Left lung (tissue), 10 donors: Measurements from ENCODE around the gene DPP8. TPM values are rescaled to one million over a fixed set of nuclear protein-coding genes. Genes with fewer than 3 reads are reported as not detected.
A peak's percentile ranks its signal among the peaks of the same experiment; 100 is the strongest.

Source experiments
- ATAC-seq: fragments of 200-7000 bp; cut with Tn5 transposase; one replicate; pipeline ENCODE4 v1.9.1; 2020; ENCODE audit warnings: moderate library complexity
- DNase-seq, 4 donors: peaks; one replicate each; pipeline ENCODE4 v3.0.0-alpha.2; 2013 to 2020
- H3K27ac ChIP-seq, 2 donors: fragments of 200-600 bp; sonication (generic) in 1 of 2; one replicate each; pipeline versions ENCODE4 v1.5.0 to v1.8.0; 2020 to 2021
- H3K27me3 ChIP-seq, 2 donors: fragments of 200-600 bp; sonication (generic) in 1 of 2; one replicate each; pipeline versions ENCODE4 v1.5.0 to v1.8.0; 2020 to 2021
- H3K36me3 ChIP-seq, 2 donors: fragments of 200-600 bp; sonication (generic) in 1 of 2; one replicate each; pipeline versions ENCODE4 v1.5.0 to v1.8.0; 2020 to 2021
- H3K4me1 ChIP-seq, 2 donors: fragments of 200-600 bp; one replicate each; pipeline ENCODE4 v1.8.0; 2021
- H3K4me3 ChIP-seq, 2 donors: fragments of 200-600 bp; sonication (generic) in 1 of 2; one replicate each; pipeline versions ENCODE4 v1.5.0 to v1.8.0; 2020 to 2021; ENCODE audit warnings: mild to moderate bottlenecking in 1 of 2
- H3K9me3 ChIP-seq, 2 donors: fragments of 200-600 bp; sonication (generic) in 1 of 2; one replicate each; pipeline versions ENCODE4 v1.5.0 to v1.8.0; 2020 to 2021
- intact Hi-C, 2 donors: fragments of 100-400 bp; cut with DNase I; formaldehyde crosslinking; loops; one replicate each; pipeline versions ENCODE4 v1.11.2 to v1.14.2; 2022
- polyA plus RNA-seq, 6 donors: library from polyadenylated mRNA; unstranded; fragments of 120-200 nt; gene quantifications; one replicate each; pipeline ENCODE4 v1.2.1, GENCODE V29; 2013; ENCODE audit not compliant: insufficient read length in 6 of 6
- total RNA-seq, 2 donors: library from RNA; stranded (reverse); fragmentation: NEBNext Ultra II Directional; extraction: Animal tissue kit (Norgen Biotek cat#: 25700); gene quantifications; one replicate each; pipeline ENCODE4 v1.2.1, GENCODE V29; 2021
- TF ChIP-seq, protein P1 (sequence below), 2 donors: fragments of 200-600 bp; sonication (generic) in 1 of 2; IDR thresholded peaks; one replicate each; pipeline versions ENCODE4 v1.5.0 to v1.8.0; 2021; ENCODE audit warnings: antibody characterized with exemption in 2 of 2
- donor health status: DM: no; HTN: yes; CAD: no.
- donor health status: DM: no; HTN: no; CAD: no.

Gene DPP8
- total and polyA plus RNA-seq, 8 donors, result 30.1 to 35.0 (median 31.8) TPM

DNA sequence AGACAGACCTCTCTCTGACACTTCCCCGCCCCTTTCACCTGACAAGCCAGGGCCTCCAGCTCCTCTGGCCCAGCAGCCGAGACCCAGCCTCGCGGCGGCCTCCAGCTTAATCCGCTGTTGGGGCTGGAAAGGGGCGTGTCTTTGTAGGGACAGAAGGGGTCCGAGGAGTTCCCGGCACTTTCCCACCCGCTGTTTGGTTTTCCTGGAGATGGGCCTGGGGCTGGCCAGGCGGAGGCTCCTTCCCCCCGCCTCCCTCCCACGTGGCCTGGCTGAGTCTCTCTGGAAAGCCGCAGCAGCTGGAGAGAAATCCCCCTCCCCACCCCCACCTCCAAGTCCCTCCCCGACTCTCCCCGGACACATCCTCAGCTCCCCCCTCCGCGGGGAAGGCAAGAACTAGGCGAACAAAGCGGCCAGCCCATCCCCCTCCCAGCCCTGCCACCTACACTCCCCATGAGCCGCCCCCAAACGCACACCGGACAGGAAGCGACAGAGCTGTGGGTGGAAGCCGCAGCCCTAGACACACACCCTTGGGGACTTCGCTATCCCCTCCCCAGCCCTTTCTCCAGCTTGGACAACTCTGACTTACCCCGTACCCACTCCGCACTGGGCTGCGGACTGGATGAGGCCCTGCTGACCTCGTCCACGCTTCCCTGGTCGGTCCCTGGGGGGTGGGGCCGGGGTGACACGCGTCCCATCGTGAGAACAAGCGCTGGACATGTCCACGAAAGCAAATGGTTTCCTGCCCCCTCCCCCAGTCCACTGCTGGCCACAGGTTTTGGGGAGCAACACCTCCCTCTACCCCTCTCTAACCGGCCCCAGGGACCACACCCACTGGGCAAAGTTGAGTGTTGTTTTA is 95.9 kb downstream of the DPP8 start:
- Histone ChIP-seq H3K27ac (no peak overlapping the region), H3K4me1 (peaks cover 11 to 14% of the 10 kb centered on the region in 2 donors), H3K4me3 (peak overlapping the region; percentile 26 to 32), H3K27me3 (peaks cover 0 to 76% of the 10 kb centered on the region in 2 donors), H3K36me3 (no peaks in the 10 kb centered on the region), H3K9me3 (no peaks in the 10 kb centered on the region)
- TF ChIP-seq, protein P1, sequence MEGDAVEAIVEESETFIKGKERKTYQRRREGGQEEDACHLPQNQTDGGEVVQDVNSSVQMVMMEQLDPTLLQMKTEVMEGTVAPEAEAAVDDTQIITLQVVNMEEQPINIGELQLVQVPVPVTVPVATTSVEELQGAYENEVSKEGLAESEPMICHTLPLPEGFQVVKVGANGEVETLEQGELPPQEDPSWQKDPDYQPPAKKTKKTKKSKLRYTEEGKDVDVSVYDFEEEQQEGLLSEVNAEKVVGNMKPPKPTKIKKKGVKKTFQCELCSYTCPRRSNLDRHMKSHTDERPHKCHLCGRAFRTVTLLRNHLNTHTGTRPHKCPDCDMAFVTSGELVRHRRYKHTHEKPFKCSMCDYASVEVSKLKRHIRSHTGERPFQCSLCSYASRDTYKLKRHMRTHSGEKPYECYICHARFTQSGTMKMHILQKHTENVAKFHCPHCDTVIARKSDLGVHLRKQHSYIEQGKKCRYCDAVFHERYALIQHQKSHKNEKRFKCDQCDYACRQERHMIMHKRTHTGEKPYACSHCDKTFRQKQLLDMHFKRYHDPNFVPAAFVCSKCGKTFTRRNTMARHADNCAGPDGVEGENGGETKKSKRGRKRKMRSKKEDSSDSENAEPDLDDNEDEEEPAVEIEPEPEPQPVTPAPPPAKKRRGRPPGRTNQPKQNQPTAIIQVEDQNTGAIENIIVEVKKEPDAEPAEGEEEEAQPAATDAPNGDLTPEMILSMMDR (IDR thresholded peaks at IDR 0.05), result no peak
- intact Hi-C loops, result no loop called here
- DNase-seq, result peak in 3 of 4 donors; percentile 76 to 95 (median 85)
- peak; percentile 69 for ATAC-seq

- H3K36me3 ChIP-seq, result no peaks in the 10 kb centered on the region
- intact Hi-C loops, result no loop called here
- TF ChIP-seq, protein P1 (IDR thresholded peaks at IDR 0.05), result no peak
- DNase-seq (no peak), ATAC-seq (no peak)
- peaks cover 0 to 81% of the 10 kb centered on the region in 2 donors for H3K27me3 ChIP-seq
- no peak overlapping the region for H3K4me3 ChIP-seq
- no peak overlapping the region for H3K27ac ChIP-seq
- H3K4me1 ChIP-seq, result peaks cover 11 to 14% of the 10 kb centered on the region in 2 donors
- no peaks in the 10 kb centered on the region for H3K9me3 ChIP-seq
Measured at GRCh38 chr15:65420975-65421359, 96.5 kb downstream of the DPP8 start.

DNA sequence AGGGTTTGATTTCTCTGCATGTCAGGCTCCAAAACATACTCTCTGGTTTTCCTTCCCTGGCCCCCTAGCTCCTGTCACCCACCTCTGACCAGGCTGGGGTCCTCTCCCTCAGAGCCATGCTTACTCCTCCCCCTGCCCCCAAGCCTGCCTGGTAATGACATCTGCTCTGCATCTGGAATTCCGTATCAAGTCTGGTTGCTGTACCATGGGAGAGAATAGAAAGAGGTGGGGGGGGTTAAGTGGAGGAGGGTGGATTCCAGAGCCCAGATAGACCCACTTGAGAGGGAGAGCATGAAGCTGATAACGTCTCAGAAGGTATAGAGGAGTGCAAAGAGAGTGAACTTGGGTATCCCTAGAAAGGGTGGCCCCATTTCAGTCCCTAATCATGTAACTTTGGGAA is 98.9 kb downstream of the DPP8 start:
- no peak overlapping the region for H3K27ac ChIP-seq

DNA sequence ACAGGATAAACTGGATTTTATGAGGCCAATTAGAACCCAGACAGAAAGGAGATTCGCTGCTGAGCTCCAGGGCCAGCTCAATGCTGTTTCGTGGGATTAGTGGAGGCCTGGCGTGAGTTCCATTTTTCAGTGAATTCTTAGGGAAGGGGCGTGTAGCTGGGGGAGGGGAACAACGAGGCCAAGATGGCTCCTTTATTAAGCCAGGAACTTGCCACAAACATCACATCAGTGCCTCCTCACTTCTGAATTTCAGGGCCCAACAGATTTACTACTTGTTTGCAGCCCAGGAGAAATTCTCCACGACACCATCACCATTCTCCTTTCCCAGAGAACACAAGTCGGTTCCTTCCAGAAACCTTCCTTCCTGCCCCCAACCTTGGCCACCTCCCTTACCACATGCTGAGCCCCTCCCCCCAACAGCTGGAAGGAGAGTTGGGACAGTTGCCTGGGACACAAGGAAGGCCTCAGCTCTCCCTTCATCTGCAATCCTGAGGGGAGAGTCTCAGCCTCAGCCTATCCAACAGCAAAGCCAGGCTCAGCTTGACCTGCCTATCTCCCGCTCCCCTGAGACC is 100.6 kb downstream of the DPP8 start:
- ATAC-seq (no peak), DNase-seq (peak in 2 of 4 donors; percentile 70 to 87)
- Histone ChIP-seq H3K4me1 (peaks cover 8 to 11% of the 10 kb centered on the region in 2 donors), H3K9me3 (no peaks in the 10 kb centered on the region), H3K36me3 (no peaks in the 10 kb centered on the region), H3K4me3 (no peak overlapping the region), H3K27ac (no peak overlapping the region), H3K27me3 (peaks cover 0 to 67% of the 10 kb centered on the region in 2 donors)
- TF ChIP-seq, protein P1 (IDR thresholded peaks at IDR 0.05), result no peak
- intact Hi-C loops, result no loop called here

More for the DNA sequence above, 98.9 kb downstream of the DPP8 start:
- DNase-seq (no peak), ATAC-seq (no peak)
- Histone ChIP-seq H3K27me3 (peaks cover 0 to 82% of the 10 kb centered on the region in 2 donors), H3K4me1 (peaks cover 11 to 14% of the 10 kb centered on the region in 2 donors), H3K9me3 (no peaks in the 10 kb centered on the region), H3K4me3 (no peak overlapping the region), H3K36me3 (no peaks in the 10 kb centered on the region)
- intact Hi-C loops, result no loop called here
- TF ChIP-seq, protein P1 (IDR thresholded peaks at IDR 0.05), result no peak
